ENCODE measurements around the gene TUBB3.
"Not testable (repeated sequence)": the region's sequence is repeated elsewhere in the genome, so short reads cannot be mapped to it uniquely, and the experiment has no call there.

The TUBB3 gene

GRCh38 chr16:89931964-89932363 lies 8.8 kb downstream of the TUBB3 start:
- intact Hi-C loops (cut with DNase I; ENCODE audit: low total_unique reads): no loop called here
- H3K9me3 ChIP-seq: no peaks in the 10 kb centered on the region
- TF ChIP-seq CTCF (IDR thresholded peaks at IDR 0.05): no peak
- H3K4me1 ChIP-seq: no peaks in the 10 kb centered on the region
- no peaks in the 10 kb centered on the region for H3K36me3 ChIP-seq
- H3K27ac ChIP-seq: no peak overlapping the region
- H3K27me3 ChIP-seq: peaks cover 0 to 53% of the 10 kb centered on the region in 2 donors
- H3K4me3 ChIP-seq: no peak overlapping the region
- DNase-seq: no peak

- H3K4me3 ChIP-seq; DNase-seq; H3K27ac ChIP-seq; H3K36me3 ChIP-seq; intact Hi-C loops (cut with DNase I; ENCODE audit: low total_unique reads); H3K4me1 ChIP-seq; H3K9me3 ChIP-seq: not testable (repeated sequence)
- H3K27me3 ChIP-seq: peaks cover 0 to 43% of the 10 kb centered on the region in 2 donors
These were observed 10.9 kb downstream of the TUBB3 start for GRCh38 chr16:89934019-89934418.

- Histone ChIP-seq H3K9me3 (no peaks in the 10 kb centered on the region), H3K27me3 (peaks cover 0 to 38% of the 10 kb centered on the region in 2 donors), H3K4me3 (no peak overlapping the region), H3K4me1 (no peaks in the 10 kb centered on the region), H3K36me3 (no peaks in the 10 kb centered on the region), H3K27ac (no peak overlapping the region)
- DNase-seq: no peak
- intact Hi-C loops (cut with DNase I; ENCODE audit: low total_unique reads): no loop called here
- no peak for TF ChIP-seq CTCF (IDR thresholded peaks at IDR 0.05)
These were observed 11.7 kb downstream of the TUBB3 start for GRCh38 chr16:89934611-89935553.

GRCh38 chr16:89935620-89936019 lies 12.5 kb downstream of the TUBB3 start:
- intact Hi-C loops (cut with DNase I; ENCODE audit: low total_unique reads): not testable (repeated sequence)

GRCh38 chr16:89936034-89936433 lies 12.9 kb downstream of the TUBB3 start:
- intact Hi-C loops (cut with DNase I; ENCODE audit: low total_unique reads): no loop called here
- Histone ChIP-seq H3K27me3 (peaks cover 0 to 27% of the 10 kb centered on the region in 2 donors), H3K4me3 (no peak overlapping the region), H3K36me3 (no peaks in the 10 kb centered on the region), H3K4me1 (no peaks in the 10 kb centered on the region), H3K27ac (no peak overlapping the region), H3K9me3 (no peaks in the 10 kb centered on the region)
- no peak for DNase-seq
- no peak for TF ChIP-seq CTCF (IDR thresholded peaks at IDR 0.05)

More at GRCh38 chr16:89935620-89936019, 12.5 kb downstream of the TUBB3 start:
- DNase-seq, H3K4me3 ChIP-seq, H3K4me1 ChIP-seq, H3K9me3 ChIP-seq, H3K36me3 ChIP-seq, H3K27ac ChIP-seq: not testable (repeated sequence)
- peaks cover 0 to 31% of the 10 kb centered on the region in 2 donors for H3K27me3 ChIP-seq

- no peak overlapping the region for H3K4me3 ChIP-seq
- H3K27ac ChIP-seq: no peak overlapping the region
- peaks cover 0 to 23% of the 10 kb centered on the region in 2 donors for H3K27me3 ChIP-seq
- DNase-seq: no peak
- no peaks in the 10 kb centered on the region for H3K9me3 ChIP-seq
- intact Hi-C loops (cut with DNase I; ENCODE audit: low total_unique reads): no loop called here
- TF ChIP-seq CTCF (IDR thresholded peaks at IDR 0.05): no peak
- H3K4me1 ChIP-seq: no peaks in the 10 kb centered on the region
- H3K36me3 ChIP-seq: no peaks in the 10 kb centered on the region
These were observed 13.4 kb downstream of the TUBB3 start for GRCh38 chr16:89936508-89936907.

All from tibial artery (tissue), 4 donors.